ENCODE results near the gene P2RY12.
A peak's percentile ranks its signal among the peaks of the same experiment; 100 is the strongest.
"Not testable (repeated sequence)": the region's sequence is repeated elsewhere in the genome, so short reads cannot be mapped to it uniquely, and the experiment has no call there.

P2RY12 gene

DNA sequence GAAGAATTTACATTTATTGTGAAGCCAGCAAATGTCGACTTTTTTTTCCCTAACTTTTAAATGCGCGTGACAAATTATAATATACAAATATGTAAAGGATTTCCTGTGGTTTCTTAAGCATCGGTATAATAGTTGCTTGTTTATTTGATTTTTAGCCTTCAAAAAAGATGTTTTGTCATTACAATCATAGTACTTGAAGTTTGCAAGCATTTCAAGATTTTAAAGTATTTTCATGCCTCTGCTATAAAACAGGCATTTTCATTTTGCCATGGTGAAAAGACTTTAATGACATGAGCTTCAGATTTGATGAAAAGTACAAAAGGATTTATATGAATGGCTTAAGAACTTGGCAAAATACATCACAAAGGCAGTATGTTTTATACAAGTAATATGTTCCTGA lies 9.4 kb upstream of the P2RY12 start:
- DNase-seq (ENCODE audit: insufficient read length, low spot score) = no peak
- no peak for FAIRE-seq

DNA sequence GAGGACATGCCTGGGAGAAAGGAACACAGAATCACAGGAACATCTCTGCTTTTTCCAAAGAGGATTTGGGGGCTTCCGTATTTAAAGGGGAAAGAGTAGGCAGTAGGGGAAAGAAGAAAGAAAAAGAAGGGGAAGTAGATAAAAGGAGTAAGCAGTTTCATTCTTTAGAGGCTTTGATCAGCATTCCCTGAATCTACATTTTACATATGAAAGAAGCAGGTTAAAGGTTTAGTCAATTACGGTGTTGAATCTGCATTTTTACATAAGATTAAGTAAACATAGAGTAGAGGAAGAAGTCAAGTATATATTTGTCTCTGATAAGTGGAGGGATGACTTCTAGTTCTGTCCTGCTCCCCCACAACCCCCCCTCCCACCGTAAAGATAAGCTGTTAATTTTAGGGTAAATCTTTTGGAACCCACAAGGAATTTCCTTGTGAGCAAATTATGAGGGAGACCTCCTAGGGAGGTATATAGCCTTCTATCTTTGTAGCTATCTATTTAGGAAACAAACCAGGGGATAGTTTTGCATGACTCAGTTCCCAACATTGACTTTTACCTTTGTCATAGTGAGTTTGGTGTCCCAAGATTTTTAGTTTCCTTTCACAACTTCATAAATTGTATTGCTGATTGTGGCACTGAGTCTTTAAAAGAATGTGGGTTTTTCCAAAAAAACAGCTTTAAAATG lies 8.7 kb upstream of the P2RY12 start:
- no peak for DNase-seq (ENCODE audit: insufficient read length, low spot score)

DNA sequence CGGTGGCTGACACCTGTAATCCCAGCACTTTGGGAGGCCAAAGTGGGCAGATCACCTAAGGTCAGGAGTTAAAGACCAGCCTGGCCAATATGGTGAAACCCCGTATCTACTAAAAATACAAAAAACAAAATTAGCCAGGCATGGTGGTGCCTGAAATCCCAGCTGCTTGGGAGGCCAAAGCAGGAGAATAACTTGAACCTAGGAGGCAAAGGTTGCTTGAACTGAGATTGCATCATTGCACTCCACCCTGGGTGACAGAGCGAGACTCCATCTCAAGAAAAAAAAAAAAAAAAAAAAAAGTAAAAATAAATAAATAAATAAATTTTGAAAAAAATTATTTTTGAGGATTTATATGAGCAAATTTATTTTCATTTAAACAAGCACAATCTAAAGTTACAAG lies 7.6 kb upstream of the P2RY12 start:
- not testable (repeated sequence) for FAIRE-seq; DNase-seq (ENCODE audit: insufficient read length, low spot score)

More for the DNA sequence above, 8.7 kb upstream of the P2RY12 start:
- FAIRE-seq = no peak

DNA sequence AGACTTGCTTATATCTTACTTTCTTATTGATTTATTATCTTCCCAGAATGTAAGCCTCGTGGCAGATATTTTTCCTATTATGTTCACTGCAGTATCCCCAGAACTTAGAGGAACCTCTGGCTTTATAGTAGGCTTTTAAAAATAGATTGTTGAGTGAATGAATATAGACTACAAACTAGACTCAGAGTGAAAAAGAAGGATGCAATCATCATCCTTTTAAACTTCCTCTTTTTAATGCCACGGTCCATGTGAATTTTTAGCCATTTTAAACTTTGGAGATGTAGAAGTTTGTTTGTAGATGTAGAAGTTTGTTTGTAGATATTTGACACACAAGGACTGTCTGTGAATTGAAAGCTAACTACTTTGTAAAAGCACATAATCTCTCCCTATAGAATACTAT lies 7.2 kb upstream of the P2RY12 start:
- FAIRE-seq = no peak
- DNase-seq (ENCODE audit: insufficient read length, low spot score) = no peak

DNA sequence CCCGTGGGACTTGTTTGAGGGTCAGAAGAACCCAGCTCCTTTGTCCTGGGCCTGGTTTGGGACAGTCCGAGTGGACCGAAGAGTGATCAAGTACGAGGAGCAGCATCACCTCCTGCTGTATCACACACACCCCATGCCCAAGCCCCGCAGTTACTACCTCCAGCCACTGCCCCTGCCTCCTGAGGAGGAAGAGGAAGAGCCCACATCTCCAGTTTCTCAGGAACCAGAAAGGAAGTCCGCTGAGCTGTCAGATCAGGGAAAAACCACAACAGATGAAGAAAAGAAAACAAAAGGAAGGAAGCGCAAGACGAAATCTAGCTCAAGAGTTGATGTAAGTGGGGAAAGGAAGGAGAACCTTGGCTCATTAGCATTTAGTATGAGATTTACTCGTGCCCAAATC lies 3.3 kb upstream of the P2RY12 start:
- DNase-seq (ENCODE audit: insufficient read length, low spot score) = no peak
- FAIRE-seq = peak; percentile 44

DNA sequence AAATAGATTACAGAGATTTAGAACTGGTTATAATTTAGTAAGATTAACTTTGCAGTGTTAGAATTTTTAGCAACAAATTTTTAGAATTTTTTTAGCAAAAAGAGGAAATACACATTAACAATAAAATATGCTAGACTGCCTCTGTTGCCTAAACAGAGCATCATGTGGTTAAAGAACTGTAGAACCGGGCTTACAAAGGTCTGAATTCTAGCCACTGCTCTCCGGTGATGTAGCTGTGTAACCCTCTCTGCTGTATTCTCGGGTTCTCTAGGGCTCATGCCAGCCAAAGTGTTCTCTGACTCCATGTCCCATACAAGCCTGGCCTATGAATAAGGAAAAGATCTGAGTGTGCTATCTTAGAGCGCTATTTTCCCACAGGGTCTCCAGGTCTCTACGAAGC lies 2.9 kb upstream of the P2RY12 start:
- FAIRE-seq (peak; percentile 42), DNase-seq (ENCODE audit: insufficient read length, low spot score) (no peak)

DNA sequence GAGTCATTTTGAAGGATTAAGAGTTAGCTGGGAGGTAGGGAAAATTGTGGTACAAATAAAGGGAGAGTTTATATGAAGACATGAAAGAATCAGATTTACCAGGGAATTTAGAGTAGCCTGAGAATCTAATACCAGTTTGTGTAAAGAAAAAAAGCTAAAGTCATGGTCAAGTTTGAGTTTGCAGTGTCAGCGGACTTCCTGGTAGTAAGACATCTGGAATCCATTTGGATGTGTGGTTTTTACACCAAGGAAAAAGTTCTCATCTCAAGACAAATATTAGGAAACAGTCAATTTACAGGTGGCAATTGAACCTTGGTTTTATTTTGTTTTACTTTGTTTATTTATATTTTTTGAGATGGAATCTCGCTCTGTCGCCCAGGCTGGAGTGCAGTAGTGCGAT lies 1.5 kb upstream of the P2RY12 start:
- DNase-seq (ENCODE audit: insufficient read length, low spot score) (no peak), FAIRE-seq (peak; percentile 8)

DNA sequence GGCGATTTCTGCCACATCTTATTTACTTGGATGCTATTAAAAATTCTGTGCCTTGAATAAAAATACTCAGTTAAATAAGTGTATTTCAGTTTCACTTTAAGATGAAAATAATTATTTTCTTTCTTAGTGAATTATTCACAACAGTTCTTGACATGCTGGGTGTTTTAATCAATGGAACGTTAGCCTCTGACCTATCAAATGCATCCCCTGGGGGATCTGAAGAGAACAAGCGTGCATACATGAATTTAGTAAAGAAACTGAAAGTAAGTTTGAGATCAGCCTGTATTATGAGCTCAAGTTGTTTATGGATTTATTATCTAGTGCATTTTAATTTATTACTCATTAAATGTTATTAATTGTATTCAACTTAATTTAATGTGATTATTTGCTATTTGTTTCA lies 597 bp downstream of the P2RY12 start:
- FAIRE-seq = peak; percentile 88

GRCh38 chr3:151383111-151383510 lies 1.4 kb downstream of the P2RY12 start:
- no peak for DNase-seq (ENCODE audit: insufficient read length, low spot score)
- FAIRE-seq = no peak

More for the DNA sequence above, 597 bp downstream of the P2RY12 start:
- DNase-seq (ENCODE audit: insufficient read length, low spot score) = no peak

- FAIRE-seq (peak; percentile 93), DNase-seq (ENCODE audit: insufficient read length, low spot score) (no peak)
These were observed 1.9 kb downstream of the P2RY12 start for GRCh38 chr3:151382671-151383070.

GRCh38 chr3:151379083-151379734 lies 5.3 kb downstream of the P2RY12 start:
- peak; percentile 81 for FAIRE-seq
- DNase-seq (ENCODE audit: insufficient read length, low spot score) = no peak

- DNase-seq (ENCODE audit: insufficient read length, low spot score) (peak; percentile 5), FAIRE-seq (peak; percentile 71)
These were observed 6.7 kb downstream of the P2RY12 start for GRCh38 chr3:151377768-151378385.

GRCh38 chr3:151372063-151372820 lies 12.3 kb downstream of the P2RY12 start:
- DNase-seq (ENCODE audit: insufficient read length, low spot score) (no peak), FAIRE-seq (peak; percentile 54)

DNA sequence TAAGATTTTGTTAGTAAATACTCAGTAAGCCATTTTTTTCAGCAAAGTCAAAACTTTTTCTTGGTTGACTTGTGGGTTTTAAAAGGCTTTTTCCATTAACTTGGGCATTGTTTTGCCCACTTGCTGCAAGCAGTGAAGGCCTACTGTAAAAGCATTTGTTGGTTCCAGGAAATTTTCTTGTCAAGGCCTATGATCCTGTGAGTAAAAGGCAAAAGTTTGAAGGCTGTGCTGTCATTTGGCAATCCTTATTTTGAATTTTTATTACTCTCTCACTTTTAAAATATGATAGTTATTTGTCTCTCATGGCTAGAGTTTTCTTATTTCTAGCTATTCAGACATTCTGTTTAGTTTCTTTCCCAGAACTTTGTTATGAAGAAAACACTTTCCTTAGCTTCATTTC lies 13.0 kb downstream of the P2RY12 start:
- FAIRE-seq = no peak
- DNase-seq (ENCODE audit: insufficient read length, low spot score) = no peak

DNA sequence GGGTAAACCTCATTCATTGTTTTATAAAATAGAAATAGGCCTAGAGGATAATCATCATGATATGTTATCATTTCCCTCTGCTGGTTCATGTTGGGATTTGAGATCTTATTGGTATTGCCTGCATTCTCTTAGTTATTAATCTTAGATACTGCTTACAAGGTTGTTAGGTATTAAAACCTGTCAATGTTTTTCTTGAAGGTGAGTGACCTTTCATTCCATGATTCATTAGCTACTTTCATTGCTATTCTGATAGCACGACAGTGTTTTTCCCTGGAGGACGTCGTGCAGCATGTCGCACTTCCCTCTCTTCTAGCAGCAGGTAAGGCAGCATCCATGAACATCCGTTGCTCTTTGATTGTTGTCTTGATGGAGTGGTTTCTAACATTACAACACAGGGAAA lies 17.1 kb downstream of the P2RY12 start:
- DNase-seq (ENCODE audit: insufficient read length, low spot score) (no peak), FAIRE-seq (no peak)

DNA sequence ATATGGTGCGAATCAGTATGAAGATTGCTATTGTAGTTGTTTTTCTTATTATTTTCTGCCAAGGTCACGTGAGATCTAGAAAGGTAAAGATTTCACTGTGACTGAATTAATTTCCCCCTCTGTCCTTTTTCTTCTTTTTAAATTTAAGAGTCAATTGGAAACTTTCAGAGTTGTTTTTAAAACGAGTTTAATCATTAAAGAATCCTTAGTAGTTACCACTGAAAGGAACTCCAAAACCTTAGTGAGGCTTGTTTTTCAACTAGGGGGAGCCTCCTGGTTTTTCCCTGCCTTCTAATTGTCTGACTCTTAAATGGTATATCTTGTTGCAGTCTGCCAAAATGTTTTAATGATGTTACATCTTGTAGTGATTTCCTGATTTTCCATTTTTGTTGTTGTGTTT lies 17.6 kb downstream of the P2RY12 start:
- DNase-seq (ENCODE audit: insufficient read length, low spot score) (no peak), FAIRE-seq (no peak)

DNA sequence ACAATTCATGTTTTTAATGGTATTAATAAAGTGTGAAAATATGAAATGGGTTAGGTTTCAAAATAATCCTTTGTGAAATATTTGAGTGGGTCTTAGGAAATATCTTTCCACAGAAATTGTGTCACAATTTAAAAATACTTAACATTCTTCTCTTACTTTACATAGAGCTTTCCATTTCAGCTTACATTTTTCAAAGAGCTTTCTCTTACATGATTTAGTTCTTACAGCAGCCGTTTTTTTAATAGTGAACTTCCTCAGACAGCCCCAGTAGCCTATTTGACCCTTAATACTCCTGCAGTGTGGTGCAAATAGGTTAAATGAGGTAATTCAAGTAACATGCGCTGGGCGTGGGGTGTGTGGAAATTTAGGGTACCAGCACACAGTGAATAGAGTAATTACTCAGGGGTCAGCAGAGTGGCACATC lies 21.8 kb downstream of the P2RY12 start:
- no peak for DNase-seq (ENCODE audit: insufficient read length, low spot score)
- no peak for FAIRE-seq

- FAIRE-seq (peak; percentile 8), DNase-seq (ENCODE audit: insufficient read length, low spot score) (no peak)
These were observed 27.1 kb downstream of the P2RY12 start for GRCh38 chr3:151357463-151357850.

GRCh38 chr3:151356794-151357462 lies 27.6 kb downstream of the P2RY12 start:
- FAIRE-seq (no peak), DNase-seq (ENCODE audit: insufficient read length, low spot score) (no peak)

DNA sequence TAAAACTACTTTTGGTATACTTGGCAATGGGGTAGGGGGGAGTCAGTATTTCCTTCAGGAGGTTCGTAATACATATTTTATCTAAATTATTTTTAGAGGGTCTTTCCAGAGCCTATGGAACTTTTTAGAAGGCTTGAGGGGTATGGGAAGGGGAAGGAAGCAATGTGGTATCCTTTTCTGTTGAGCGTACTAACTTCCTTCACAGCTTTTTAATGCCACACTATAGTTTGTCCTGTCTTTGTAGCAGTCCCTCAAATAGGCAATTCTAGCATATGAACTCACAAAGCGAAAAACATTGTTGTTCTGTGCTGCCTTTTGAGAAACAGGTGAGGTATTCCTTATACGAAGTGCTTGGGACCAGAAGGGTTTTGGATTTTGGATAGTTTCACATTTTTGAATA lies 32.9 kb downstream of the P2RY12 start:
- DNase-seq (ENCODE audit: insufficient read length, low spot score) = no peak

GRCh38 chr3:151351219-151351618 lies 33.3 kb downstream of the P2RY12 start:
- DNase-seq (ENCODE audit: insufficient read length, low spot score) = peak; percentile 15
- FAIRE-seq = peak; percentile 86

More for the DNA sequence above, 32.9 kb downstream of the P2RY12 start:
- no peak for FAIRE-seq

Data from GM19239 (cell line).